Testis (tissue), 2 donors: ENCODE results near the gene PBX1.

Source experiments
- POLR2A ChIP-seq: fragments of 450-650 bp; IDR thresholded peaks from one replicate; pipeline ENCODE4 v1.6.1; 2017; ENCODE audit warnings: antibody characterized with exemption, mild to moderate bottlenecking, moderate library complexity
- TF ChIP-seq, protein P1 (sequence below), 3 experiments: fragments of 450-650 bp in 2 of 3; fragments of 200-600 bp in 1 of 3; sonication (generic) in 1 of 3; IDR thresholded peaks; one replicate each; pipeline ENCODE4 v1.5.1; 2016 to 2019; ENCODE audit warnings: antibody characterized with exemption in 3 of 3, mild to moderate bottlenecking in 2 of 3, moderate library complexity in 1 of 3

DNA sequence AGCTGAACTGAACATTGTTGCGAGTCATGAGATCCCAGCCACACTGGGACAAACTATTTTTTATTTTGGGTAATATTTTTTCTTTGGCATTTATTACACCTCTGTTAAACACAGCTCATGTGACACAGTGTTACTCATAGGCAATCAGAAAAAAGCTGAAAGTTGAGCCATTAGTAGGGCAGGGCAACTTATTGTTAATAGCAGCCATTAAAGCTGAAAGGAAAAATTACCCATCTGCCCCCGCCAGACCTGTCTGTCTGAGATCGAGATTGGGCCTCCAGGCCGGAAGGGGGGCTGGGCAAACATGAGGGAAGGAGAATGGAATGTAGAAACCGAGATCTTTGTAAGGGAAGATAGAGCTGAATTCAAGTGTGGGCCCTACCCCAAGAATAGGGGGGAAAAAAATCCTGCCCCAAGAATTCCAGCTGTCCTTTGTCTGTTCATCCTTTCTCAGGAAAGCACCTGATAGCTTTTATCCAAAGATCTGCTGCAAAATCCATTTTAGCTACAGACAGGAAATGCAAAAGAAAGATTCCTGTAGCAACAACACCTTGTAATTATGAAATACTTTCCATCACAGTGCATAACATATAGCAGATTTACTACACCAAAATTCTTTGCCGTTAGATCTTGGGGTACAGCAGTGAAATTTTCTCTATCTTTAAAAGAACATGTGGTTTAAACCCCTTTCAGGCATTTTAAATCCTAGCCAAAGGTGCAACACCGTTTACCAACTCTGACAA lies 212.8 kb downstream of the PBX1 start:
- TF ChIP-seq, protein P1, sequence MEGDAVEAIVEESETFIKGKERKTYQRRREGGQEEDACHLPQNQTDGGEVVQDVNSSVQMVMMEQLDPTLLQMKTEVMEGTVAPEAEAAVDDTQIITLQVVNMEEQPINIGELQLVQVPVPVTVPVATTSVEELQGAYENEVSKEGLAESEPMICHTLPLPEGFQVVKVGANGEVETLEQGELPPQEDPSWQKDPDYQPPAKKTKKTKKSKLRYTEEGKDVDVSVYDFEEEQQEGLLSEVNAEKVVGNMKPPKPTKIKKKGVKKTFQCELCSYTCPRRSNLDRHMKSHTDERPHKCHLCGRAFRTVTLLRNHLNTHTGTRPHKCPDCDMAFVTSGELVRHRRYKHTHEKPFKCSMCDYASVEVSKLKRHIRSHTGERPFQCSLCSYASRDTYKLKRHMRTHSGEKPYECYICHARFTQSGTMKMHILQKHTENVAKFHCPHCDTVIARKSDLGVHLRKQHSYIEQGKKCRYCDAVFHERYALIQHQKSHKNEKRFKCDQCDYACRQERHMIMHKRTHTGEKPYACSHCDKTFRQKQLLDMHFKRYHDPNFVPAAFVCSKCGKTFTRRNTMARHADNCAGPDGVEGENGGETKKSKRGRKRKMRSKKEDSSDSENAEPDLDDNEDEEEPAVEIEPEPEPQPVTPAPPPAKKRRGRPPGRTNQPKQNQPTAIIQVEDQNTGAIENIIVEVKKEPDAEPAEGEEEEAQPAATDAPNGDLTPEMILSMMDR (IDR thresholded peaks at IDR 0.05): no peak
- TF ChIP-seq POLR2A: no peak
